DMS53 (cell line): Measurements from ENCODE around the gene MINPP1.
A peak's percentile ranks its signal among the peaks of the same experiment; 100 is the strongest.
"Not testable (repeated sequence)": the region's sequence is repeated elsewhere in the genome, so short reads cannot be mapped to it uniquely, and the experiment has no call there.

Source experiments
- DNase-seq: peaks from one replicate; lab custom pipeline; 2025; lab: John Stamatoyannopoulos, UW

Gene MINPP1, protein sequence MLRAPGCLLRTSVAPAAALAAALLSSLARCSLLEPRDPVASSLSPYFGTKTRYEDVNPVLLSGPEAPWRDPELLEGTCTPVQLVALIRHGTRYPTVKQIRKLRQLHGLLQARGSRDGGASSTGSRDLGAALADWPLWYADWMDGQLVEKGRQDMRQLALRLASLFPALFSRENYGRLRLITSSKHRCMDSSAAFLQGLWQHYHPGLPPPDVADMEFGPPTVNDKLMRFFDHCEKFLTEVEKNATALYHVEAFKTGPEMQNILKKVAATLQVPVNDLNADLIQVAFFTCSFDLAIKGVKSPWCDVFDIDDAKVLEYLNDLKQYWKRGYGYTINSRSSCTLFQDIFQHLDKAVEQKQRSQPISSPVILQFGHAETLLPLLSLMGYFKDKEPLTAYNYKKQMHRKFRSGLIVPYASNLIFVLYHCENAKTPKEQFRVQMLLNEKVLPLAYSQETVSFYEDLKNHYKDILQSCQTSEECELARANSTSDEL

DNA sequence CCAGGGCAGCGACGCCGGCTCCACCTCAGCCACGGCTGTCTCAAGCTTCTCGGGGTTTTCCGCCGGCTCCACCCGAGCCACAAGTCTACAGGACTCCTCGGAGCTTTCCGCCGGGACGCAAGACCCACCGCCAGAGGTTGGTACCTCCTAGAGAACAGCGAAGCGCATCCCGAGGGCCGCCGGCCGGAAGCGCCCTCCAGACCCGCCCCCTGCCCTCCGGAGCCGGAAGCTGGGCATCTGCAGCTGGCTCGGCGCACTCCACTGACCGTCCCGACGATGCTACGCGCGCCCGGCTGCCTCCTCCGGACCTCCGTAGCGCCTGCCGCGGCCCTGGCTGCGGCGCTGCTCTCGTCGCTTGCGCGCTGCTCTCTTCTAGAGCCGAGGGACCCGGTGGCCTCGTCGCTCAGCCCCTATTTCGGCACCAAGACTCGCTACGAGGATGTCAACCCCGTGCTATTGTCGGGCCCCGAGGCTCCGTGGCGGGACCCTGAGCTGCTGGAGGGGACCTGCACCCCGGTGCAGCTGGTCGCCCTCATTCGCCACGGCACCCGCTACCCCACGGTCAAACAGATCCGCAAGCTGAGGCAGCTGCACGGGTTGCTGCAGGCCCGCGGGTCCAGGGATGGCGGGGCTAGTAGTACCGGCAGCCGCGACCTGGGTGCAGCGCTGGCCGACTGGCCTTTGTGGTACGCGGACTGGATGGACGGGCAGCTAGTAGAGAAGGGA, at the start of gene MINPP1:
TSS of gene MINPP1 (plus strand) at position 254 of the 726 bp plus-strand sequence. CDS start at position 277, 23 bp downstream.
- DNase-seq, result peak; percentile 93

- not testable (repeated sequence) for DNase-seq
Measured at GRCh38 chr10:87456586-87457220, 48.0 kb upstream of the MINPP1 start.

DNA sequence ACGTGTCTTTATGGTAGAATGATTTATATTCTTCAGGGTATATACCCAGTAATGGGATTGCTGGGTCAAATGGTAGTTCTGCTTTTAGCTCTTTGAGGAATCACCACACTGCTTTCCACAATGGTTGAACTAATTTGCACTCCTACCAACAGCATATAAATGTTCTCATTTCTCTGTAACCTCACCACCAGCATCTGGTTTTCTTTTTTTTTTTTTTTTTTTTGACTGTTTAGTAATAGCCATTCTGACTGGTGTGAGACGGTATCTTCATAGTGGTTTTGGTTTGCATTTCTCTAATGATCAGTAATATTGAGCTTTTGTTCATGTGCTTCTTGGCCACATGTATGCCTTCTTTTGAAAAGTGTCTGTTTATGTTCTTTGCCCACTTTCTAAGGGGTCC, 42.9 kb upstream of the MINPP1 start:
- DNase-seq, result not testable (repeated sequence)

GRCh38 chr10:87466849-87467248, 37.8 kb upstream of the MINPP1 start:
- DNase-seq, result not testable (repeated sequence)

GRCh38 chr10:87488733-87489132, 16.0 kb upstream of the MINPP1 start:
- DNase-seq, result peak; percentile 82

DNA sequence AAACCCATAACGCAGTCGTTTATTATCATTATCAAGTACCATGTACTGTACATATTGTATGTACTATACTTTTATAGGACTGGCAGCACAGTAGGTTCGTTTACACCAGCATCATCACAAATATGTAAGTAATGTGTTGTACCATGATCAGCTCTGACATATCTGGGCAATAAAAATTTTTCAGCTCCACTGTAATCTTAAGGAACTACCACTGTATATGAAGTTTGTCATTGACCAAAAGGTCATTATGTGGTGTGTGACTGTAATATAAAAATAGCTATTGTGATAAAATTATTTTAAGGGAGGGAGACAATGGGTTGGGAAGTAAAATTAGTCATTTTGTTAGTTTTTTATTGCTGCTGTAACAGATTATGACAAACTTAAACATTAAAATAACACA, 14.4 kb upstream of the MINPP1 start:
- DNase-seq, result not testable (repeated sequence)

DNA sequence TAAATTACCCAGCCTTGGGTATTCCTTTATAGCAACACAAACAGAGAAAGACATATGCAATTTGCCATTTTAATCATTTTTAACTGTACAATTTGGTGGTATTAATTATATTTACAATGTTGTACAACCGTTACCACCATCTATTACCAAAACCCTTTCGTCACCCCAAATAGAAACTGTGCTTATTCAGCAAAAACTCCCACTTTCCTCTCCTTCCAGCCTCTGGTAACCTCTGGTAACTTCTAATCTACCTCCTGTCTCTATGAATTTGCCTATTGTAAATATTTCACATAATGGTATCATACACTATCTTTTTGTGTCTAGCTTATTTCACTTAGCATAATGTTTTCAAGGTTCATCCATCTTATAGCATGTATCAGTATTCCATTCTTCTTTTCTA, 12.2 kb upstream of the MINPP1 start:
- DNase-seq, result not testable (repeated sequence)

DNA sequence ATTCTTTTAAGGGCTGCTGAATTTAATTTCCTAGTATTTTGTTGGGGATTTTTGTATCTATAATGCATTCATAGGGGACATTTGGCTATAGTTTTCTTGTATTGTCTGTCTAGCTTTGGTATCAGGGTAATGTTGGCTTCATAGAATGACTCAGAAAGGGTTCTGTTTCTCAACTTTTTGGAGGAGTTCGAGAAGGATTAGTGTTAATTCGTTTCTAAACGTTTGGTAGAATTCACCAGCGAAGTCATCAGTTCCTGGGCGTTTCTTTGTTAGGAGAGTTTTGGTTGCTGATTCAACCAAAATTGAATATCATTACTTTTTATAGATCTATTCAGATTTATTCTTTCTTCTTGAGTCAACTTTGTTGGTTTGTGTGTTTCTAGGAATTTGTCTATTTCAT, 9.2 kb upstream of the MINPP1 start:
- not testable (repeated sequence) for DNase-seq

DNA sequence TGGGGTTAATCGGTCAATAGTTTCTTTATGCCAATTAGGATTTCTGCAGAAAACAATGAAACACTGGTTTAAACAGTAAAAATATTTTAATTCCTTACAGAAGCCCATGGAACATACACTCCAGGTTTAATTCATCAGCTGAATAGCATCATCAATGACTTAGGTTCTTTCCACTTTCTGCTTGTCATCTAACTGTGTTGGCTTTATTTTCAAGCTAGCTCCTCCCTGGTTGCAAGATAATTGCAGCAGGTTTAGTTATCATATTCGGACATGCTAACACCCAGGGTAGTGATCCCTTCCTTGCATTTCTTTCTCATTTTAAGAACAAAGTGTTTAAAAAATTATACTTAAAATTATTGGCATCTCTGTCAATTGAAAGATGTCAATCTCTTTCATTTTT, 7.3 kb upstream of the MINPP1 start:
- not testable (repeated sequence) for DNase-seq

- DNase-seq, result not testable (repeated sequence)
Measured at GRCh38 chr10:87498106-87498789, 6.4 kb upstream of the MINPP1 start.

- DNase-seq, result no peak
Measured at GRCh38 chr10:87500646-87501048, 4.0 kb upstream of the MINPP1 start.

- DNase-seq, result no peak
Measured at GRCh38 chr10:87503401-87503800, 1.3 kb upstream of the MINPP1 start.

- peak; percentile 29 for DNase-seq
Measured at GRCh38 chr10:87503886-87504285, 807 bp upstream of the MINPP1 start.

DNA sequence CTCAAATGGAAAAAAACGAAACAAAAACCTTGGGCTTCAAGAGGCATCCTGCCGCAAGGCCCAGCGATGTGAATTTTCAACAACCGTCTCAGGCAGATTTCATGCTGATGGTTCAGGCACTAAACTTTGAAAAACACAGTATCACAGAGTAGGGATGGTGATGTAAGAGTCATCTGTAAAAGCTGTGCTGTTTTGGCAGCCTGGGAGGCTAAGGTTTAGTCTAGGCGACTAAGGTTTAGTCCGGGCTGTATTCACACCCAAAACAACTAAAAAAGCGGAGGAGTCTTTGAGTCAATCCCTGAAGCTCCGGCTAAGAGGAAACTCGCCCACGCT, 420 bp upstream of the MINPP1 start:
- DNase-seq, result no peak

DNA sequence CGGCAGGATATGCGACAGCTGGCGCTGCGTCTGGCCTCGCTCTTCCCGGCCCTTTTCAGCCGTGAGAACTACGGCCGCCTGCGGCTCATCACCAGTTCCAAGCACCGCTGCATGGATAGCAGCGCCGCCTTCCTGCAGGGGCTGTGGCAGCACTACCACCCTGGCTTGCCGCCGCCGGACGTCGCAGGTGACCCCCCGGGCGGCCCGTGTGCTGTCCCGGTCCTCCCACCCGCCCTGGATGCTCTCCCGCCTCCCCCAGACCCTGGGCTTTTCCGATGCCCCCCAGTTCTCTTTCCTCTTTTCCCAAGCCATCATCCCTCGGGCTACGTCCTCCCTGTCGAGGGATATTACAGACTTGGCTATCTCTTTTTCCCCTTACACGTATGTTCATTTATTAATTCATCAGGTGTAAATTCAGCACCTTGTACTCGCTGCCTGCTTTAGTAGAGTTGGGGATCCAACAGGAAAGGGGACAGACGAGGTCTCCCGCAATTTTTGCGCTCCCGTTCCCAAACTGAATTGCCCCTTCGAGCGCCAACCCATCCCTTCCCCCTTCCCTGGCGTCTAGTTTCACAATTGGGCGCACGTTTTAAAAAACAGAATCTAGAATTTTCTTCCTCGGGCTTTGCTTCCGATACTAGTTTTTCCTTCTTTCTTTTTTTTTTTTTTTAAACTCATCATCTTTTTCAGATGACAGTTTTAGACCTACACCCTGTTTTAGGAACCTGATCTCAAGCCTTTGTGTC, 846 bp downstream of the MINPP1 start:
- peak; percentile 89 for DNase-seq

DNA sequence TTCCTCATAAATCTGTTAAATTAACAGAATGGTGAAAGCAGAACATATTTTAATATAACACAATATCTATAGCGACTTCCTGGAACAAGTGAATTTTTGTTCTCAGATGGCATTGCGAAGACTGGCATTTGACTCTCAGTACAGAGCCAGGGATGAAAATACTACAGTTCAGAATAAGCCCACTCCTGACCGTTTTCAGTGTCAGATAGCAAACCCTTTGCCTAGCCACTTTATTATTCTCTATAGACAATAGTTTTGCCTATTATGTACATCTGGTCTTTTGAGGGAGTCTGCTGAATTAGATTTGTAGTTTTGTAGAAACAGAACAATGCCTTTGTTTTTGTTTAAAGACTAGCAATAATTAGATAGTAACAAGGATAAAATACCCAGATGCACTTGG, 2.3 kb downstream of the MINPP1 start:
- no peak for DNase-seq

DNA sequence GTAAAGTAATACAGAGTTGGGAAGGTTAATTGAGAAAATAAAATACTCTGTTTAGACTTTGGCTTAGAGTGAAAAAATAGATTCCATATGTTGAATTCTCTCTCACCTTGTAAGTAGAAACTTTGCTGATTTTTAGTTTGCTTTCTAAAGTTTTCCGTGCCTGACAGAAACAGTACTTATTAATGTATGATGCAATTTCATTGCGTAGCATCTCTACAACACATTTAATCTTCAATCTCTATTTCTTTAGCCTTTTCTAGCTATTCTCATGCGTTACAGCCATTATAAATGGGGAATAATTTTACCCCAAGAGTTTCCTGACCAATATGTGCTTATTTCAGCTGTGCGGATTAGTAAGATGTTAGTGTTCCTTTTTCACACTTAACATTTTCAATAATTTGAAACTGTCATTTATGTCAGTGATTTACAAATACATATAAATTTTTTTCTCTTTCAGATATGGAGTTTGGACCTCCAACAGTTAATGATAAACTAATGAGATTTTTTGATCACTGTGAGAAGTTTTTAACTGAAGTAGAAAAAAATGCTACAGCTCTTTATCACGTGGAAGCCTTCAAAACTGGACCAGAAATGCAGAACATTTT, 3.3 kb downstream of the MINPP1 start:
- DNase-seq, result no peak

DNA sequence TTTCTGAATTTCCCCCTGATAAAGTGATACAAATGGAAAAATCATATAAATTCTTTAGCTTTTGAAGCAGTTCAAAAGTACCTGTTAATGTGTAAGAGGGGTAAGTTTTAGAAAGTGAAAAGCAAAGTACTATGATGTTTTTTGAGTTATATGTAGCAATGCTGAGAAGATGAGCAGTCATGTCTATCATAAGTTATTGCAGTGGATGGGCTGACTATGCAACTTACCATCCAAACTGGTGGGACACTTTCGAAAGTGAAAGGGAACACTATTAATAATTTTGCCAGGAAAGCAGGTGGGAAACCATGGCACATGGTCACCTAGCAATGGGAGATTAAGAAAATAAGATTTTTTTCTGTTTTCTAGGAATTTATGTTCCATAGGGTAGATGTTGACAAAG, 4.1 kb downstream of the MINPP1 start:
- no peak for DNase-seq

GRCh38 chr10:87510025-87510424, 5.3 kb downstream of the MINPP1 start:
- DNase-seq, result no peak

- no peak for DNase-seq
Measured at GRCh38 chr10:87511526-87511925, 6.8 kb downstream of the MINPP1 start.

- no peak for DNase-seq
Measured at GRCh38 chr10:87518937-87519336, 14.2 kb downstream of the MINPP1 start.
